Activated CD8-positive, alpha-beta memory T cell treated with anti-CD3 and anti-CD28 coated beads for 36 hours (primary cell): ENCODE measurements around the gene SEPTIN10. TPM values are rescaled to one million over a fixed set of nuclear protein-coding genes. Genes with fewer than 3 reads are reported as not detected.
"Not testable (repeated sequence)": the region's sequence is repeated elsewhere in the genome, so short reads cannot be mapped to it uniquely, and the experiment has no call there.

Source experiments
- CTCF ChIA-PET: fragments of 350-600 bp; sonication (Branson Sonifier 250); formaldehyde crosslinking; loops from one replicate; lab custom pipeline; 2021; ENCODE audit warnings: antibody characterized with exemption; lab: Charles Lee
- POLR2A ChIA-PET: fragments of 350-600 bp; sonication (Branson Sonifier 250); formaldehyde crosslinking; loops from one replicate; lab custom pipeline; 2021; ENCODE audit warnings: antibody characterized with exemption; lab: Charles Lee
- total RNA-seq, 2 experiments: library from RNA; stranded (reverse); gene quantifications; one replicate each; pipeline ENCODE4 v1.2.3, GENCODE V29; 2021

Gene SEPTIN10
- total RNA-seq, 2 experiments from 2014 or later = 0.17 to 0.65 TPM

DNA sequence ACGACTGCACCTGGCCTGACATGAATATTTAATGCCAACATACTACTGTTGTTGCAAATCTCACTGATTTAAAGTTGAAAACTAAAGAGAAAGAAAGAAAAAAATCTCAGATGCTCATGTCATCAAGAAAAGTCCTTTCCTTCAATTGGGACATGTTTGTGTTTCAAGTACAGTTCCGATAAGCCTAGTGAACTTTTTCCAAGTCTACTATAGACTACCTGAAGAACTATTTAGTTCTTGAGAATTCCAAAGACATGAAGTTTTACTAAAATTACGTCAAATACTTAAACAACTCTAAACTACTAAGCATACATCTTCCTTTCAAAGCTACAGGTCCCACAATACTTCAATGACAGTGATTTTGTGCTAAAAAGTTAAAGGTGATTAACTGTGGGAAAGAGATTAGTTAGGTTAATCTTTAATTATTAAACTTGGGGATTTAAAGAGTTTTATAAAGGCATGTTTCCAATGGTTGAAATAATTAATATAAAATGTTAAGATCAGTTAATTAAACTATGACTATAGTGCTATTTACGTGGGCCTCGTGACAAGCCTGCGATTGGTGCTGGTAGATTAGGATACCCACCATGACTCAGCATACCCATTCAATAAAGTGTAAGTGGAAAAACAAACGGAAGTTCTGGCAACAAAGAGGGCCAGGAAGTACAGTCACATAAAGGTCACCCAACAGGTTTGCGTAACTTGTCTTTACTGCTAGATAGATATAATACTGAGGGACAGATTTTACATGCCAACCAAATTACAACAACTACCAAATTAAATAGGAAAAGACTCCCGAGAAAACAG lies 55.5 kb downstream of the SEPTIN10 start:
- CTCF ChIA-PET = no interaction called here

DNA sequence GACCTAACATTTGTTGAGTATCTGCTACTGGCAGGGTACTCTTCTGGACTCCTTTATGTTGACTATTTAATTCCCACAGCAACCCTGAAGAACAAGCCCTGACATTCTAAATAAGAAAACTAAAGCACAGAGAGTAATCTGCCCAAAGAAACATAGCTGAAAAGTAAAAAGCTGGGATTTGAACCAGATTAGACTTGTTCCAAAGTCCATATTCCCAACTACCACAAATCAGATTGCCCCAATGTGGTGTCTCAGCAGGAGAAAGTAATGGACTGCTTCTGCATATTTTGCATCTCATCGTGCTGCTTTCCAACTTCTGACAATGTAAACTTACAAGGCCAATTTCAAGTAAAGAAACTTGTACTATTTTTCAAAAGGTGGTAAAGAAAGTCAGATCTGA lies 56.5 kb downstream of the SEPTIN10 start:
- ChIA-PET CTCF (interaction anchor here (0.6 kb wide), 1 partner anchor 52 kb away, joined by 3 read pairs; no protein-coding TSS in a partner anchor), POLR2A (no interaction called here)

More for the DNA sequence above, 55.5 kb downstream of the SEPTIN10 start:
- POLR2A ChIA-PET = no interaction called here

- ChIA-PET POLR2A (no interaction called here), CTCF (no interaction called here)
Observed at GRCh38 chr2:109555346-109555900, 58.3 kb downstream of the SEPTIN10 start.

DNA sequence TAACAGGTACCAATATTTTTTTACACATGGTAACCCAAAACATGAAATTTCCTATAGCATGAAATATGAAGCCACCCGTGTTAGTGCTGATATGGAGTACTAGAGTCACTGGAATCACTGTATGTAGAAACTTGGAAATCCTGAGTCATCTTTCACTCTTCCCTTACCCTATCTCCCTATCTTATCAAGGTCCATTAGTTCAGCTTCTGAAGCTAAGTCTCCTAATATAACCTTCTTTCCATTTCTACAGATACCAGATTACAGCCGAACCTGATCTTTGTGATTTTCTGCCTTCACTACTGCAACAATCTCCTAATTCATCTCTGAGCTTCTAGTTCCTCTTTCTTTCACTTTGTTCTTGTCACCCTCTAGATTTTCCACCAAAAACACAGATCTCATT lies 59.0 kb downstream of the SEPTIN10 start:
- CTCF ChIA-PET = interaction anchor here (0.6 kb wide), 1 partner anchor 9 kb away, joined by 3 read pairs; no protein-coding TSS in a partner anchor

DNA sequence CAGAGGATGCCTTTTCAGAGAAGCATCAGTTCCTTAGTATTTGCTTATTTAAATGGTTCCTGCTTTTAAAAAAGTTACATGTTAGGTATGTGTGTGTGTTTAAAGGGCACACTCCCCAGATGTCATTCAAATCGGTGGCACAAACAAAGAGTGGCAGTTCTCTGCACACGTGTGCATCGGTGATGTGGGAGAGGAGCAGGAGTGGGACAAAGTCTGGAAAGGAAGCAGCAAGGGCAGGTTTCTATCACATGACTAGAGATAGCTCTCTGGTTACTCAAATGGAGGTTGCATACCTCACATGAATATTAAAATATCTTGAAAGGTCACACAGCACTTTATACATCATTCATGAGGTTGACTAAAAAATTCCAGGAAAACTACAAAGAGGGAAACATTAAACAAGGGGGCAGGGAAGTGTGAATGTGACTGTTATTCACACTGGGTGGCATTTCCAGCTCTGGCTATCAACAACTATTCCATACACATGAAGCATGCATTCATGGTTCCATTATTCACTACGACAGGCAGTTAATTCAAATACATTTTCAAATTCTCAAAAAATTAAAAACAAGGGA lies 64.7 kb downstream of the SEPTIN10 start:
- CTCF ChIA-PET = interaction anchor here (0.9 kb wide), 1 partner anchor 9 kb away, joined by 3 read pairs; no protein-coding TSS in a partner anchor
- POLR2A ChIA-PET = no interaction called here

More for the DNA sequence above, 59.0 kb downstream of the SEPTIN10 start:
- POLR2A ChIA-PET = no interaction called here

- CTCF ChIA-PET = interaction anchor here (1.0 to 1.7 kb wide), 3 partner anchors 61 to 189 kb away, joined by 3 to 5 read pairs (median 4); no protein-coding TSS in a partner anchor
- POLR2A ChIA-PET = no interaction called here
Observed at GRCh38 chr2:109547280-109547679, 66.5 kb downstream of the SEPTIN10 start.

DNA sequence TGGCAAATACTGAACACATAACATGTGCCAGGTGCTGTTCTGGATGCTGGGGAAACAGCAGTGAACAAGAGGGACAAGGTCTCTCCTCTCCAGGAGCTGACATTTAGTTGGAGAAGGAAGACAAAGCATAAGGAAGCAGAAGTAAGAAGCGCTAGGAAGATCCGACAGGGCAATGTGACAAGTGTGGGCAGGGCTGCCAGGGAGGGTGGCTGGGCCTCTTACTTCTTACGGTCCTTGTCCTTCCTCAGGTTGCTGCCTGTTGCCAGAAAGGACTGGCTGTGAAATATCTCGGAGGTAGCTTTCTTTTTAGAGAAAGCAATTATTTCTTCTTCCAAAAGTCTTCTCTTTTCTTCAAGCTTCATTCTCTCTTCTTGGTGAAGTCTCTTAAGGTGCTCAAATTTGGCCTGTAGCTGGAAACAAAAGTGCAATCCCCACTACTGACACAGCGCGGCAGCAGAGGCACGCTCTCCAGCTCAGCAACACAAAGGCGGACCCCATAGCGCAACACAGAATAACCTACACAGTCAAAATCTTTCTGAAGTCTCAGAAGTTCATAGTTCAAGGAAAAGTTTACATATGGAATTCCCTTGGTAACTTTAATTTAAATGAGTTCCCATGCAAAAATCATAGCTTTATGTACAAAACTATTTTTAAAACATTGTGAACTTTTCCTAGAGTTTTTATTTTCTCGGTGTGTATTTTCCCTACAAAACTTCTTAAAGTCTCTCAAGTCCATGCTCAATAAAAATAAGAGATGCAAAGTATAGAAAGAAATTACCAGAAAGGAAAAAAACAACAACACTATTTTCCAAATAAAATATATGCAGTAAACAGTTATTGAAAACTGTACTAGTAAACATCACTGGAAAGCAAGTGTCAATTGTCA lies 67.7 kb downstream of the SEPTIN10 start:
- ChIA-PET POLR2A (no interaction called here), CTCF (interaction anchor here (1.0 to 1.7 kb wide), 4 partner anchors 9 to 190 kb away, joined by 3 to 5 read pairs (median 4); no protein-coding TSS in a partner anchor)

- CTCF ChIA-PET = no interaction called here
- POLR2A ChIA-PET = no interaction called here
Observed at GRCh38 chr2:109542384-109542783, 71.4 kb downstream of the SEPTIN10 start.

GRCh38 chr2:109538546-109538945 lies 75.2 kb downstream of the SEPTIN10 start:
- ChIA-PET POLR2A (no interaction called here), CTCF (no interaction called here)

GRCh38 chr2:109537565-109538222 lies 76.1 kb downstream of the SEPTIN10 start:
- ChIA-PET POLR2A (no interaction called here), CTCF (no interaction called here)

- POLR2A ChIA-PET, CTCF ChIA-PET: not testable (repeated sequence)
Observed at GRCh38 chr2:109536556-109536955, 77.2 kb downstream of the SEPTIN10 start.

- ChIA-PET CTCF (interaction anchor here (0.5 kb wide), 1 partner anchor 679 kb away, joined by 3 read pairs; no protein-coding TSS in a partner anchor), POLR2A (no interaction called here)
Observed at GRCh38 chr2:109535217-109535946, 78.4 kb downstream of the SEPTIN10 start.

- ChIA-PET POLR2A (no interaction called here), CTCF (no interaction called here)
Observed at GRCh38 chr2:109533823-109534222, 79.9 kb downstream of the SEPTIN10 start.

DNA sequence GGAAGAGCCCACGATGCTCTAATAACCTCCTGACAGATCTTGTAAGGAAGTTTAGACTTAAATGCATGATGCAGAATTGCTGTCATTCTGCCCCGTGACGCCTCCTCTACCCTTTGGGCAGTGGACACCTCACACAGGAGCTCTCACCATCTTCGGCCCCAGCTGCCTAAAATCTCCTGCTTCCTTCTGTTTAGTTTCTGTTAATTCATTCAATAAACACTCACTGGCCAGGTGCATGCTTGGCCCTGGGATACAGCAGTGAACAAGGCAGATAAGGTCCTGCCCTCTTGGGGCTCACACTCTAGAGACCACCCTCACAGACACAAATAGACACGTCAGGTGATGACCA lies 81.1 kb downstream of the SEPTIN10 start:
- CTCF ChIA-PET = no interaction called here
- POLR2A ChIA-PET = no interaction called here

- ChIA-PET CTCF (no interaction called here), POLR2A (no interaction called here)
Observed at GRCh38 chr2:109531896-109532727, 81.7 kb downstream of the SEPTIN10 start.

DNA sequence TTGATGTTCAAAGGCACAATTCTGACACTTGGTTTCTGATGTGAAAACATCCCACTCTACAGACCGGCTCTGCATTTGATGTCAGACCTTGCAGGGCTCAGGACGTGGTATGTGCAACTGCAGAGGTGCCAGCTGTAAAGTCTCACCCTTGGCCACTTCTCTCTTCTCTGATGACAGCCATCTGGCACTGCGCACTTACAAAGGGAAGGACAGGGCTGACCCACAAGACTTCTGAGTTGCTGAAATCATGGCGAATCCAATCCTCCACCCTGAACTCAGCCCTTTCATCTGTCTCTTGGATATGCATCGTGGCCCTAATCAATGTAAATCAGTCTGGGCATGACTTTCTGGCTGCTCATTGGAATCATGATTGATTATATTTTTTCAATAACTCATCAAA lies 82.5 kb downstream of the SEPTIN10 start:
- ChIA-PET CTCF (no interaction called here), POLR2A (no interaction called here)

GRCh38 chr2:109530712-109531111 lies 83.1 kb downstream of the SEPTIN10 start:
- ChIA-PET CTCF (no interaction called here), POLR2A (no interaction called here)
